Measurements from ENCODE around the gene ROBO4. TPM values are rescaled to one million over a fixed set of nuclear protein-coding genes. Genes with fewer than 3 reads are reported as not detected.

The ROBO4 gene
- polyA plus RNA-seq, 2 of the 4 experiments (the other 2 are of a cell fraction), result not detected

DNA sequence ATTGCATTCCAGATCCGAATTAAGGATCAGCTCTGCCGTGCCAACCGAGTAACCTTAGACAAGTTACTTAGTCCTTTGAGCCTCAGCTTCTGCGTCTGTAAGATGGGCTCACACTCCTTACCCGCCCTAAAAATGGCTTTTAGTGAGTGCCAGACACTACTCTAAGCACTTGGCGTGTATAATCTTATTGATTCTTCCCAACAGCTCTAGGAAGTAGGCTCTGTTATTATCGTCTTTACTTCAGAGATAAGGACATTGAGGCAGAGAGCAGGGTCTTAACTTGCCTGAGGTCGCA is 54.1 kb downstream of the ROBO4 start:
- no peak for DNase-seq (ENCODE audit: low read depth in 1 of 2, low spot score in 1 of 2)
- Histone ChIP-seq H3K27ac (no peak overlapping the region), H3K4me2 (no peak overlapping the region), H3K9me3 (no peaks in the 10 kb centered on the region; the same call in 2 of the 3 replicates), H3K4me3 (no peak overlapping the region), H3K4me1 (no peaks in the 10 kb centered on the region)
- CTCF ChIA-PET, result interaction anchor here (0.6 to 2.9 kb wide), 3 partner anchors 24 to 164 kb away, joined by 3 to 22 read pairs (median 6); partner anchors contain the start of gene ROBO3
- TF ChIP-seq CBX2 (IDR thresholded peaks at IDR 0.05; ENCODE audit: borderline replicate concordance, low read depth) (no peak), ZFP36 (IDR thresholded peaks at IDR 0.05; ENCODE audit: borderline replicate concordance, partially characterized antibody) (no peak), MAFK (IDR thresholded peaks at IDR 0.05; ENCODE audit: partially characterized antibody) (no peak), NFE2L2 (conservative IDR thresholded peaks at IDR 0.05; ENCODE audit: low read length) (no peak), SMC3 (IDR thresholded peaks at IDR 0.05) (no peak), NPAS2 (CRISPR knock-in tag; IDR thresholded peaks at IDR 0.05; ENCODE audit: borderline replicate concordance) (no peak)
- FAIRE-seq, result no peak
- POLR2A ChIA-PET, result no interaction called here
- no peak for ATAC-seq
- WGBS (ENCODE audit: missing lambda C conversion rate), result 19% methylated on average over 8 of the region's 8 CpGs

DNA sequence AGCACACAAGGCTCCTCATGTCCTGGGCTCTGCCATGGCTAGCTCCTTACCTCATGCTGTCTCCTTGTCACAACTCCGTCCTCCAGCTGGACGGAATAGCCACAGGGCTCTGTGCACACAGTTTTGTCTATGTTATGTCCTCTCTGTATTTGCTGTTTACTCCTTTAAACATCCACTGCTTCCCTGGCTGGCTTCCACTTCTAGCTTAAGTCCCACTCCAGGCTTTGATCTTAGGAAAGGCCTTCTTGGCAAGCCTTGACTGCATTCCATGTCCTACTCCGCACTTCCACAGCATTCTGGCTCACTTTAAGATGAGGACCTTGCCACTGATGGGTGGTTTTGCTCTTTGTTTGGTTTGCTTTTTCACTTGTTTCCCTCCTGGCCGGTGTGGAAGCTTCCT is 55.4 kb downstream of the ROBO4 start:
- ATAC-seq, result no peak
- POLR2A ChIA-PET, result no interaction called here
- DNase-seq (ENCODE audit: low read depth in 1 of 2, low spot score in 1 of 2), result no peak
- FAIRE-seq, result no peak
- H3K4me2 ChIP-seq, result no peak overlapping the region
- H3K9me3 ChIP-seq, result no peaks in the 10 kb centered on the region; the same call in 2 of the 3 replicates
- CTCF ChIA-PET, result interaction anchor here (0.6 to 1.4 kb wide), 3 partner anchors 24 to 96 kb away, joined by 3 to 5 read pairs (median 3); no protein-coding TSS in a partner anchor
- TF ChIP-seq FOSB (CRISPR knock-in tag; IDR thresholded peaks at IDR 0.05) (no peak), ZFP36 (IDR thresholded peaks at IDR 0.05; ENCODE audit: borderline replicate concordance, partially characterized antibody) (no peak), HDAC2 (IDR thresholded peaks at IDR 0.05) (no peak), ZSCAN20 (CRISPR knock-in tag; IDR thresholded peaks at IDR 0.05) (no peak)
- no peak overlapping the region for H3K27ac ChIP-seq
- H3K4me1 ChIP-seq, result 0 out of 3 replicates have a peak, but pooled peaks cover under 1% of the 10 kb centered on the region
- no peak overlapping the region for H3K4me3 ChIP-seq
- WGBS (ENCODE audit: missing lambda C conversion rate), result 54% methylated on average over 4 of the region's 4 CpGs

DNA sequence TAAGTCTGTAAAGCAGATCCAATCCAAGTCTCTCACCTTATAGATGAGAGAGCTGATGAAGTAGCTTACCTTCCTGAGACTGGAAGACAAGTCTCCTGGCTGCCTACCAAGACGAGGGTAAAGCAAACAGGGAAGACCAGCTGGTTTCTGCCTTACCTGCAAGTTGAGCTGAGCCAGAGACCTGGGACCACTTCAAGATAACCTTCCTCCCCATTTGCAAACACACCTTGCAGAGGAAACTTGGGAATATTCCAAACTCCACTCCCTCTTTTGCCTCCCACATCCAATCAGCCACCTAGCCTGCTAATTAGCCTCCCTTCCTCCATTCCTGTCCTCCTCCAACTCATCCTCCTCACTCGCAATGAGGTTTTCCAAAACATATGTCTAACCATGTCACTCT is 55.8 kb downstream of the ROBO4 start:
- ATAC-seq (no peak), DNase-seq (ENCODE audit: low read depth in 1 of 2, low spot score in 1 of 2) (no peak), FAIRE-seq (no peak)
- Histone ChIP-seq H3K9me3 (no peaks in the 10 kb centered on the region; the same call in 2 of the 3 replicates), H3K27ac (no peak overlapping the region), H3K4me1 (0 out of 3 replicates have a peak, but pooled peaks cover 3% of the 10 kb centered on the region), H3K4me2 (no peak overlapping the region), H3K4me3 (no peak overlapping the region)
- ChIA-PET CTCF (interaction anchor here (0.8 to 1.4 kb wide), 2 partner anchors 25 to 96 kb away, joined by 3 to 5 read pairs; no protein-coding TSS in a partner anchor), POLR2A (no interaction called here)
- TF ChIP-seq, protein P1, sequence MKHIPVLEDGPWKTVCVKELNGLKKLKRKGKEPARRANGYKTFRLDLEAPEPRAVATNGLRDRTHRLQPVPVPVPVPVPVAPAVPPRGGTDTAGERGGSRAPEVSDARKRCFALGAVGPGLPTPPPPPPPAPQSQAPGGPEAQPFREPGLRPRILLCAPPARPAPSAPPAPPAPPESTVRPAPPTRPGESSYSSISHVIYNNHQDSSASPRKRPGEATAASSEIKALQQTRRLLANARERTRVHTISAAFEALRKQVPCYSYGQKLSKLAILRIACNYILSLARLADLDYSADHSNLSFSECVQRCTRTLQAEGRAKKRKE (CRISPR knock-in tag; IDR thresholded peaks at IDR 0.05; ENCODE audit: low read depth), result no peak
- no peak for TF ChIP-seq HOXB5 (CRISPR knock-in tag; IDR thresholded peaks at IDR 0.05)
- no peak for TF ChIP-seq FOSL2 (IDR thresholded peaks at IDR 0.05)
- no peak for TF ChIP-seq FOSL2 (CRISPR knock-in tag; IDR thresholded peaks at IDR 0.05)
- TF ChIP-seq, protein P2, sequence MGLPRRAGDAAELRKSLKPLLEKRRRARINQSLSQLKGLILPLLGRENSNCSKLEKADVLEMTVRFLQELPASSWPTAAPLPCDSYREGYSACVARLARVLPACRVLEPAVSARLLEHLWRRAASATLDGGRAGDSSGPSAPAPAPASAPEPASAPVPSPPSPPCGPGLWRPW (IDR thresholded peaks at IDR 0.05), result no peak
- no peak for TF ChIP-seq JUNB (IDR thresholded peaks at IDR 0.05)
- TF ChIP-seq, protein P3, sequence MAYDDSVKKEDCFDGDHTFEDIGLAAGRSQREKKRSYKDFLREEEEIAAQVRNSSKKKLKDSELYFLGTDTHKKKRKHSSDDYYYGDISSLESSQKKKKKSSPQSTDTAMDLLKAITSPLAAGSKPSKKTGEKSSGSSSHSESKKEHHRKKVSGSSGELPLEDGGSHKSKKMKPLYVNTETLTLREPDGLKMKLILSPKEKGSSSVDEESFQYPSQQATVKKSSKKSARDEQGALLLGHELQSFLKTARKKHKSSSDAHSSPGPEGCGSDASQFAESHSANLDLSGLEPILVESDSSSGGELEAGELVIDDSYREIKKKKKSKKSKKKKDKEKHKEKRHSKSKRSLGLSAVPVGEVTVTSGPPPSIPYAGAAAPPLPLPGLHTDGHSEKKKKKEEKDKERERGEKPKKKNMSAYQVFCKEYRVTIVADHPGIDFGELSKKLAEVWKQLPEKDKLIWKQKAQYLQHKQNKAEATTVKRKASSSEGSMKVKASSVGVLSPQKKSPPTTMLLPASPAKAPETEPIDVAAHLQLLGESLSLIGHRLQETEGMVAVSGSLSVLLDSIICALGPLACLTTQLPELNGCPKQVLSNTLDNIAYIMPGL (CRISPR knock-in tag; IDR thresholded peaks at IDR 0.05; ENCODE audit: borderline replicate concordance), result no peak
- no peak for TF ChIP-seq NPAS2 (CRISPR knock-in tag; IDR thresholded peaks at IDR 0.05; ENCODE audit: borderline replicate concordance)
- TF ChIP-seq MAZ (IDR thresholded peaks at IDR 0.05; ENCODE audit: borderline replicate concordance, low read depth, low read length), result no peak
- TF ChIP-seq FOSB (CRISPR knock-in tag; IDR thresholded peaks at IDR 0.05), result no peak
- TF ChIP-seq, protein P4, sequence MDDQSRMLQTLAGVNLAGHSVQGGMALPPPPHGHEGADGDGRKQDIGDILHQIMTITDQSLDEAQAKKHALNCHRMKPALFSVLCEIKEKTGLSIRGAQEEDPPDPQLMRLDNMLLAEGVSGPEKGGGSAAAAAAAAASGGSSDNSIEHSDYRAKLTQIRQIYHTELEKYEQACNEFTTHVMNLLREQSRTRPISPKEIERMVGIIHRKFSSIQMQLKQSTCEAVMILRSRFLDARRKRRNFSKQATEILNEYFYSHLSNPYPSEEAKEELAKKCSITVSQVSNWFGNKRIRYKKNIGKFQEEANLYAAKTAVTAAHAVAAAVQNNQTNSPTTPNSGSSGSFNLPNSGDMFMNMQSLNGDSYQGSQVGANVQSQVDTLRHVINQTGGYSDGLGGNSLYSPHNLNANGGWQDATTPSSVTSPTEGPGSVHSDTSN (IDR thresholded peaks at IDR 0.05), result no peak
- no peak for TF ChIP-seq CBX8 (IDR thresholded peaks at IDR 0.05)
- TF ChIP-seq GATA3 (IDR thresholded peaks at IDR 0.05; ENCODE audit: borderline replicate concordance), result no peak
- TF ChIP-seq ZC3H11A (IDR thresholded peaks at IDR 0.05), result no peak
- no peak for TF ChIP-seq EP300 (IDR thresholded peaks at IDR 0.05)
- no peak for TF ChIP-seq MYC (IDR thresholded peaks at IDR 0.05; ENCODE audit: borderline replicate concordance, low read length)
- no peak for TF ChIP-seq SREBF2 (IDR thresholded peaks at IDR 0.05)
- TF ChIP-seq, protein P5, sequence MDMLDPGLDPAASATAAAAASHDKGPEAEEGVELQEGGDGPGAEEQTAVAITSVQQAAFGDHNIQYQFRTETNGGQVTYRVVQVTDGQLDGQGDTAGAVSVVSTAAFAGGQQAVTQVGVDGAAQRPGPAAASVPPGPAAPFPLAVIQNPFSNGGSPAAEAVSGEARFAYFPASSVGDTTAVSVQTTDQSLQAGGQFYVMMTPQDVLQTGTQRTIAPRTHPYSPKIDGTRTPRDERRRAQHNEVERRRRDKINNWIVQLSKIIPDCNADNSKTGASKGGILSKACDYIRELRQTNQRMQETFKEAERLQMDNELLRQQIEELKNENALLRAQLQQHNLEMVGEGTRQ (IDR thresholded peaks at IDR 0.05), result no peak
- no peak for TF ChIP-seq MAFK (IDR thresholded peaks at IDR 0.05; ENCODE audit: partially characterized antibody)
- WGBS (ENCODE audit: missing lambda C conversion rate), result 42% methylated on average over 2 of the region's 2 CpGs
